GM18505 (cell line): ENCODE data around the gene EFHD2.

Experiments used
- ATAC-seq: cut with Tn5 transposase; IDR thresholded peaks from one replicate; pipeline ENCODE4 v1.9.1; 2021; ENCODE audit not compliant: unreplicated experiment
- POLR2A ChIP-seq: IDR thresholded peaks from 4 replicates; pipeline ENCODE4 v1.6.1; 2011; ENCODE audit warnings: borderline replicate concordance; ENCODE audit not compliant: insufficient read depth, insufficient read length; ENCODE audit errors: extremely low read depth

EFHD2 gene

GRCh38 chr1:15400627-15401026 lies 9.1 kb upstream of the EFHD2 start:
- no peak for ATAC-seq
- TF ChIP-seq POLR2A = no peak

GRCh38 chr1:15401391-15402055 lies 8.2 kb upstream of the EFHD2 start:
- TF ChIP-seq POLR2A = no peak
- no peak for ATAC-seq

- TF ChIP-seq POLR2A = no peak
- ATAC-seq = no peak
These were observed 6.8 kb upstream of the EFHD2 start for GRCh38 chr1:15402809-15403450.

- TF ChIP-seq POLR2A = no peak
- no peak for ATAC-seq
These were observed 5.6 kb upstream of the EFHD2 start for GRCh38 chr1:15403962-15404580.

- no peak for ATAC-seq
- TF ChIP-seq POLR2A = no peak
These were observed 4.4 kb upstream of the EFHD2 start for GRCh38 chr1:15405106-15405850.

- TF ChIP-seq POLR2A = no peak
- ATAC-seq = no peak
These were observed 2.8 kb upstream of the EFHD2 start for GRCh38 chr1:15406614-15407559.

- TF ChIP-seq POLR2A = no peak
- no peak for ATAC-seq
These were observed 2.1 kb upstream of the EFHD2 start for GRCh38 chr1:15407580-15407979.

- no peak for ATAC-seq
- TF ChIP-seq POLR2A = no peak
These were observed 749 bp upstream of the EFHD2 start for GRCh38 chr1:15408890-15409387.

GRCh38 chr1:15410223-15410883 lies 665 bp downstream of the EFHD2 start:
- ATAC-seq = peak; percentile 3
- no peak for TF ChIP-seq POLR2A

- no peak for TF ChIP-seq POLR2A
- no peak for ATAC-seq
These were observed 1.2 kb downstream of the EFHD2 start for GRCh38 chr1:15410884-15411245.

- no peak for TF ChIP-seq POLR2A
- peak; percentile 41 for ATAC-seq
These were observed 2.0 kb downstream of the EFHD2 start for GRCh38 chr1:15411593-15412137.

- no peak for TF ChIP-seq POLR2A
- no peak for ATAC-seq
These were observed 2.6 kb downstream of the EFHD2 start for GRCh38 chr1:15412175-15412800.

GRCh38 chr1:15412843-15413242 lies 3.2 kb downstream of the EFHD2 start:
- no peak for TF ChIP-seq POLR2A
- no peak for ATAC-seq
